ENCODE measurements around the gene AADACL2.

Gene AADACL2

DNA sequence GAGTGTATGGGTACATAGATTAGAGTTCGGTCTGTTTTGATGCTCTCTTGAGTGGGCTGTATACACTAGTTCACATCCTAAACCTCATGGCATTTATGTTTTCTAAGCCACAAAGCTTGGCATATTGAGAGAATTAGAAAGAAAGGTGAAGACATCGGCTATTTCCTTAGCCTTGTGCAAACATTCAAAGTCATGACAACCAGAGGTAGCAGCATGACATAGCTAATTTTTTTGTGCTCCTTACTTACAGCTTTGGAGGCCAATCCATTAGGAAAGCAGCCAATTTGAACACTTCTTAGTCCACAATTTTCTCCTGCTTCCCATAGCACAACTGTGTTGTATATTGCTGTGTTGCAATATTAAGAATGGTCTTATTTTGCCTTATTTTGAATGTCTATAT, 58.7 kb downstream of the AADACL2 start:
- TF ChIP-seq EZH2phosphoT487 (IDR thresholded peaks at IDR 0.05; ENCODE audit: low read depth): no peak
- TF ChIP-seq, protein P1, sequence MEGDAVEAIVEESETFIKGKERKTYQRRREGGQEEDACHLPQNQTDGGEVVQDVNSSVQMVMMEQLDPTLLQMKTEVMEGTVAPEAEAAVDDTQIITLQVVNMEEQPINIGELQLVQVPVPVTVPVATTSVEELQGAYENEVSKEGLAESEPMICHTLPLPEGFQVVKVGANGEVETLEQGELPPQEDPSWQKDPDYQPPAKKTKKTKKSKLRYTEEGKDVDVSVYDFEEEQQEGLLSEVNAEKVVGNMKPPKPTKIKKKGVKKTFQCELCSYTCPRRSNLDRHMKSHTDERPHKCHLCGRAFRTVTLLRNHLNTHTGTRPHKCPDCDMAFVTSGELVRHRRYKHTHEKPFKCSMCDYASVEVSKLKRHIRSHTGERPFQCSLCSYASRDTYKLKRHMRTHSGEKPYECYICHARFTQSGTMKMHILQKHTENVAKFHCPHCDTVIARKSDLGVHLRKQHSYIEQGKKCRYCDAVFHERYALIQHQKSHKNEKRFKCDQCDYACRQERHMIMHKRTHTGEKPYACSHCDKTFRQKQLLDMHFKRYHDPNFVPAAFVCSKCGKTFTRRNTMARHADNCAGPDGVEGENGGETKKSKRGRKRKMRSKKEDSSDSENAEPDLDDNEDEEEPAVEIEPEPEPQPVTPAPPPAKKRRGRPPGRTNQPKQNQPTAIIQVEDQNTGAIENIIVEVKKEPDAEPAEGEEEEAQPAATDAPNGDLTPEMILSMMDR (IDR thresholded peaks at IDR 0.05; ENCODE audit: low read depth, low read length): no peak
- Histone ChIP-seq H3K36me3 (replicated peaks; ENCODE audit: low read depth, low read length) (no peaks in the 10 kb centered on the region), H2AFZ (ENCODE audit: low read depth, low read length) (no peak overlapping the region), H4K20me1 (ENCODE audit: insufficient read depth, low read length) (no peaks in the 10 kb centered on the region), H3K79me2 (ENCODE audit: low read length) (no peaks in the 10 kb centered on the region), H3K4me1 (ENCODE audit: low read length) (peaks cover 4% of the 10 kb centered on the region; the same call in 1 of the 2 replicates), H3K4me2 (ENCODE audit: low read length) (no peak overlapping the region), H3K27ac (ENCODE audit: low read length) (no peak overlapping the region), H3K9me3 (ENCODE audit: insufficient read depth, low read length) (no peaks in the 10 kb centered on the region), H3K27me3 (ENCODE audit: low read depth, low read length) (no peaks in the 10 kb centered on the region), H3K4me3 (ENCODE audit: low read length) (no peak overlapping the region), H3K9ac (ENCODE audit: low read length) (no peak overlapping the region)

GRCh38 chr3:151793636-151794035, 59.9 kb downstream of the AADACL2 start:
- no peaks in the 10 kb centered on the region for H4K20me1 ChIP-seq (ENCODE audit: insufficient read depth, low read length)
- no peak overlapping the region for H3K27ac ChIP-seq (ENCODE audit: low read length)
- peaks cover 4% of the 10 kb centered on the region; the same call in 1 of the 2 replicates for H3K4me1 ChIP-seq (ENCODE audit: low read length)
- no peak overlapping the region for H2AFZ ChIP-seq (ENCODE audit: low read depth, low read length)
- no peak overlapping the region for H3K4me3 ChIP-seq (ENCODE audit: low read length)
- H3K9me3 ChIP-seq (ENCODE audit: insufficient read depth, low read length): no peaks in the 10 kb centered on the region
- no peaks in the 10 kb centered on the region for H3K27me3 ChIP-seq (ENCODE audit: low read depth, low read length)
- no peak for TF ChIP-seq EZH2phosphoT487 (IDR thresholded peaks at IDR 0.05; ENCODE audit: low read depth)
- TF ChIP-seq, protein P1 (IDR thresholded peaks at IDR 0.05; ENCODE audit: low read depth, low read length): no peak
- no peaks in the 10 kb centered on the region for H3K79me2 ChIP-seq (ENCODE audit: low read length)
- H3K9ac ChIP-seq (ENCODE audit: low read length): no peak overlapping the region
- no peak overlapping the region for H3K4me2 ChIP-seq (ENCODE audit: low read length)
- no peaks in the 10 kb centered on the region for H3K36me3 ChIP-seq (replicated peaks; ENCODE audit: low read depth, low read length)

- no peak overlapping the region for H3K9ac ChIP-seq (ENCODE audit: low read length)
- no peak overlapping the region for H3K4me3 ChIP-seq (ENCODE audit: low read length)
- TF ChIP-seq, protein P1 (IDR thresholded peaks at IDR 0.05; ENCODE audit: low read depth, low read length): no peak
- no peak for TF ChIP-seq EZH2phosphoT487 (IDR thresholded peaks at IDR 0.05; ENCODE audit: low read depth)
- H3K36me3 ChIP-seq (replicated peaks; ENCODE audit: low read depth, low read length): no peaks in the 10 kb centered on the region
- no peak overlapping the region for H2AFZ ChIP-seq (ENCODE audit: low read depth, low read length)
- H3K27ac ChIP-seq (ENCODE audit: low read length): no peak overlapping the region
- no peak overlapping the region for H3K4me2 ChIP-seq (ENCODE audit: low read length)
- no peaks in the 10 kb centered on the region for H3K27me3 ChIP-seq (ENCODE audit: low read depth, low read length)
- H3K9me3 ChIP-seq (ENCODE audit: insufficient read depth, low read length): no peaks in the 10 kb centered on the region
- H3K4me1 ChIP-seq (ENCODE audit: low read length): peaks cover 4% of the 10 kb centered on the region; the same call in 1 of the 2 replicates
- H4K20me1 ChIP-seq (ENCODE audit: insufficient read depth, low read length): no peaks in the 10 kb centered on the region
- H3K79me2 ChIP-seq (ENCODE audit: low read length): no peaks in the 10 kb centered on the region
Measured at GRCh38 chr3:151794080-151794479, 60.4 kb downstream of the AADACL2 start.

DNA sequence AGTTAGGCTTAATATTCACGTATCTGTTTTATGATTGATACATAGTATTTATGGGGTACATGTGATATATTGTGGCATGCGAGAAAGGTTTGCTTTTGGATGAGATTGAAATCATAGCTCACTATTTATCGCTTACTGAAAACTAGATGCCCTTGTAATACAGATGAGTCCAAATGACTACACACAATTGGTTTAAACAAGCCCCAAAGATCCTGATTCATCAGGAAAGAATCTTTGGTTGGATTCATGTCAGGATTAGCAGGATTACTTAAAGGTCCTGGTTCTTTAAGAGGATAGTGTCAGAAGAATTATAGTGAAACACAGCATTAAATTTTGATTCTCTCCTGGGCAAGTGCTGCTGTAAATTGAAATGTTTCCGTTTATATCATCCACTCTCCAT, 61.5 kb downstream of the AADACL2 start:
- H3K4me3 ChIP-seq (ENCODE audit: low read length): no peak overlapping the region
- no peaks in the 10 kb centered on the region for H4K20me1 ChIP-seq (ENCODE audit: insufficient read depth, low read length)
- no peaks in the 10 kb centered on the region for H3K9me3 ChIP-seq (ENCODE audit: insufficient read depth, low read length)
- H3K27ac ChIP-seq (ENCODE audit: low read length): no peak overlapping the region
- H3K4me2 ChIP-seq (ENCODE audit: low read length): no peak overlapping the region
- H2AFZ ChIP-seq (ENCODE audit: low read depth, low read length): no peak overlapping the region
- H3K79me2 ChIP-seq (ENCODE audit: low read length): no peaks in the 10 kb centered on the region
- H3K27me3 ChIP-seq (ENCODE audit: low read depth, low read length): no peaks in the 10 kb centered on the region
- H3K36me3 ChIP-seq (replicated peaks; ENCODE audit: low read depth, low read length): no peaks in the 10 kb centered on the region
- H3K4me1 ChIP-seq (ENCODE audit: low read length): no peaks in the 10 kb centered on the region
- no peak for TF ChIP-seq EZH2phosphoT487 (IDR thresholded peaks at IDR 0.05; ENCODE audit: low read depth)
- TF ChIP-seq, protein P1 (IDR thresholded peaks at IDR 0.05; ENCODE audit: low read depth, low read length): no peak
- H3K9ac ChIP-seq (ENCODE audit: low read length): no peak overlapping the region
